NCI-H748 (cell line): ENCODE measurements around the gene KCNQ4.

Experiments used
- DNase-seq: peaks from one replicate; lab custom pipeline; 2025; ENCODE audit not compliant: unreplicated experiment; lab: John Stamatoyannopoulos, UW

Gene KCNQ4

DNA sequence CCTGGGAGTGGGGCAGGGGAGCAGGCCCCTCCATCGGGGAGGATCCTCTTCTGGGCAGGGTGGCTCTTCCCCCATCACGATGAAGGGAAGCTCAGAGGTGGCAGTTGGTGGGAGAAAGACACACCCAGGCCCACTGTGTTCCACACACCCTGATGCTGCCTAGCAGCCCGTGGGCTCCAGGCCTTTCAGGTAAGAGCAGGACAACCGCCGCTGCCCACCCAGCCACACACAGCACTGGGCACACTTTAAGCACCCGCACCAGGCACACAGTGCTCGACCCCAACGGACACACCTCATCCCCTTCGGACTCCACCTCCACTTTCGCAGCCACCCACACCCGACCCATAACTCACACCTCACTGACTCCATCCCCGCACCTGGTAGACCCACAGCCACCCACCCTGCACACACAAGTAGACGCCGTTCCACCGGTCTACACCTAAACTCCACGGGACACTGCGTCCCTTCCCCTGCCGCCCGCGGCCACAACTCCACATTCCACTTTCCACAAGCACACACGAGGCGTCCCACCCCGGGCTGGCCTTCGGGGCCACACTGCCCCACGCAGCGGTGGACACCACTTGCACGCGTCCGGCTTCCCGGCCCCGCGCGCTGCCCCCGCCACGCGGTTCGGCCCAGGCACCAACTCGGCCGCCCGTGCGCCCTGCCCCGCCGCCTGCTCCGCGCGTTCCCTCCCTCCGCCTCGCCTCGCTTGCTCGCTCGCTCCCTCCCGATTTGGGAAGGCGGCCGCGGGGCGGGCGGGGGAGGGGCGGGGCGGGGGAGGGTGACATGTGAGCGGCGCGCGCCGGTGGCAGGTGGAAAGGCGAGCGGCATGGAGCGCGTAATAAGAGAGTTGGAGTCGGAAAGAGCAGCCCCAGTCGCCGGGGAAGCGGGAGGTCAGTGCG is at the start of gene KCNQ4:
TSS of gene KCNQ4 (plus strand) at position 787 of the 905 bp plus-strand sequence. CDS start 307 bp downstream, outside the sequence.
- DNase-seq: peak; percentile 98

DNA sequence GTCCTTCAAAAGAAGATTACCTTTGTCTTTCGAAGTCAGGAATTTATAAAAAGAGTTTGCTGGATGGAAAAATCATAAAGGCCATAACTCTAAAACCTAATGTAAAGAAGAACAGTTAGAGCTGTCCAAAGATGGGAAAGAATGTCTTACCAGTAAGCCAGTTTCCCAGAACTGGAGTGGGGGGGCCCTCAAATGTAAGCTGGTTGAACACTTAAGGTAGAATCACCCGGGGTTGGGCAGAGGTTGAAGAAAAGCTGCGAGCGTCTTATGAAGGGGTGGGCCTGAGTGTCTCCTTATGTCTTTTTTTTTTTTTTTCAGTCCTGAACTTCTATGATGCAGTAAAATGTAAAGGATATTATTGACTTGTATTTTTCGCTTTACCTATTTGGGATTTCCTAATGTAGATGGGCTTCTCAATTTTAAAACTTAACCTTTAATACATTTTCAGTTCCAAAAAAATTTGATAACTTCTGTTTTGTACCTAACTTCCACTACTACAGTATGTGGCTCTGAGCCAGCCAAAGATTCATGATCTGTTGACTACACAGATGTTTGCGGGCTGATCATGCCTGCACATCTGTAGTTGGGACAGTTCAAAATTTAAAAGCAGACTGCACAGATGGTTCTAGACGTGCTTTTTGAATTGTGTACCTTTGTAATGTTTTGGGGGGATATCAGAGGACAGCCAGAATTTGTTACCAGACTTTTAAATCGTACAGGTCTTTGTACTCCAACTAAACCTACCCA is 48.5 kb upstream of the KCNQ4 start:
- no peak for DNase-seq

DNA sequence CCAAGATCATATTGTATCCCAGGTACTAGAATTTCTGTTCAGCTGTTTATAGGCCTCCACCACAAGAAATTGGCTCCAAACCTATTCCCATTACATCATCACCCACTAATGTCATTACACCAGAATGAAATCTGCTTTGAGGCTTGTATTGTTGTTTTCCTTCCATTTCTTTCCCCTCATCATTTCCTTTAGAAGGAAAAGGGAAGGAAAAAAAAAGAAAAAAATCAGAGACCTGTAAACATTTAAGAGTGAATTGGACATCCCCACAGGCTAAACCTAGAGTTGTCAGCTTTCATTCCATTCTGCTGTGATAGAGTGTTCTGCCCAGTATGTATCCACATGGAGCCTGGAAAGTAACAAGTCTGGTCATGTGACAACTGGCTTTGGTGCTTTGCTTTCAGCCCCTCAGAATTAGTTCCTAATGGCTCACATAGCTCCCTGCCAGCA is 47.5 kb upstream of the KCNQ4 start:
- DNase-seq: no peak

DNA sequence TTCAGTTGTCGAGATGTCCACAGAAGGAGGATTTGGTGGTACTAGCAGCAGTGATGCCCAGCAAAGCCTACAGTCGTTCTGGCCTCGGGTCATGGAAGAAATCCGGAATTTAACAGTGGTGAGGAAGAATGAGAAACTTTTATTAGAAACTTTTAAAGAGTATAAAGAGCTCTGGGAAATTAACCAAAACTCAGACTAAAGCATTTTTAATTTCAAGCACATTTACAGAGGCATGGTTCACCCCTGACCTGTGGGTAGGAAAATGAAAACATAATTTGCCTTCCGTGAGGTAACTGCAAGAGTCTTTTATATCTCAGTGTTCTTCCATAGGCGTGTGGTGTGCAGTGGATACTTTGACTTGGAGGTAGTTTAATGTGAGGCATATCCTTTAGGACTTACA is 44.8 kb upstream of the KCNQ4 start:
- DNase-seq: no peak

DNA sequence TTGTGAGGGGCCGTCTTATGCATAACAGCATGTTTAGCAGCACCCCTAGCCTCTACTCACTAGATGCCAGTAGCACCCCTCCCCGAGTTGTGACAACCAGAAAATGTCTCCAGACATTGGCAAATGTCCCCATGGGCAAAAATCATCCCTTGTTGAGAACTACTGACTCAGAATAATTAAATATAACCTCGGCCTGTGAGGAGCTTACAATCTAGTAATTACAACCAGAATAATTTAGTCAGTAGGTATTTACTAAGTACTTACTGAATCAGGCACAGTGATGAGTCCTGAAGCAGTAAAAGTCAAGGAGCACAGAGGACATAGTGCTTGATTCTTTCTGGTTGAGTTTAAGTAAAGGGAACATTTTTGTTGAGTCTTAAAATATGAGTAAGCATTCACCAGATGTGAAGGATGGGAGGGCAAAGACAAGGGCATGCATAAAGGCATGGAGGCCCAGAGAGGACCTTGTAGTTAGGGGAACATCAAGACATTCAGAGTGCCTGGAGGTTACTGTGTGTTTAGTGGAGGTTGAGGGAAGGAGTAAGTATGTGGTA is 44.1 kb upstream of the KCNQ4 start:
- no peak for DNase-seq

DNA sequence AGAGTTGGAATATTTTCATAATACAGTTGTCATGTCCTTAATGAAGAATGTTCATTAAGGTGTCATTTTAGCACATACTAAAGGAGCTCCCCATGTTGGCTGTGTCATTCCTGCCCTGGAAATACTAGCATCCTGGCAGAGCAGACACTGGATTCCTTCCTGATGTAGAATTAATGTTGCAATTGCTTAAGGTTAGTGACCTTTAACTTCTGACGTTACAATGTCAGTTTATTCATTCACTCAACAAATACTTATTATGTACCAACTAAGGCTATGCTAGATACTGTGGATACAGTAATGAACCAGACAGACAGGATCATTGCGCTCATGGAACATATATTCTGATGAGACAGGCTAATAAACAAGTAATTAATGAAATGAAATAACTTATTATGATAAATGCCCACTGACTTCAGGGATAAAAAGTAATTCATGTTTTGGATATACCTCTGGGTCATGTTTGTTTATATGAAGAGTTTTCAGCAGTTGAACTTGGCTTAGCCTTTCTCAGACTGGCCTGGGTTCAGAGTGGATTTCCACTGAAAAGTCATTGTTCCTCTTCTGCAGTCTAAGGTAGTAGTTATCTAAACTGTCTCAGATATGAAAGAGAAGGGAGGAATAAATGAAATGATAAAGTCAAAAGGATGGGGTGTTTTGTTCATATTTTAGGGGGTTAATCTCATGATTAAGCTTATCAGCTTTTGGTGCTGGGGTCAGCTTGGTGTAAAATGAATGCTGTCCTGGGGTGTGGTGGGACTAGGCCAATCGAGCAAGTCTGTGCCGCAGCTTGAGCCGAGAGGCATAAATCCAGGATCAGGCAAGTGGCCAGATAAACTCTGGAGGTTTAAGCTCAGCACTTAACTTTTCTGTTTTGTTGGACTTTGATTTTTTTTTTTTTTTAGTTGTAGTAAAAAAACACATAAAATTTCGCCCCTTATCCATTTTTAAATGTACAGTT is 43.3 kb upstream of the KCNQ4 start:
- DNase-seq: no peak

DNA sequence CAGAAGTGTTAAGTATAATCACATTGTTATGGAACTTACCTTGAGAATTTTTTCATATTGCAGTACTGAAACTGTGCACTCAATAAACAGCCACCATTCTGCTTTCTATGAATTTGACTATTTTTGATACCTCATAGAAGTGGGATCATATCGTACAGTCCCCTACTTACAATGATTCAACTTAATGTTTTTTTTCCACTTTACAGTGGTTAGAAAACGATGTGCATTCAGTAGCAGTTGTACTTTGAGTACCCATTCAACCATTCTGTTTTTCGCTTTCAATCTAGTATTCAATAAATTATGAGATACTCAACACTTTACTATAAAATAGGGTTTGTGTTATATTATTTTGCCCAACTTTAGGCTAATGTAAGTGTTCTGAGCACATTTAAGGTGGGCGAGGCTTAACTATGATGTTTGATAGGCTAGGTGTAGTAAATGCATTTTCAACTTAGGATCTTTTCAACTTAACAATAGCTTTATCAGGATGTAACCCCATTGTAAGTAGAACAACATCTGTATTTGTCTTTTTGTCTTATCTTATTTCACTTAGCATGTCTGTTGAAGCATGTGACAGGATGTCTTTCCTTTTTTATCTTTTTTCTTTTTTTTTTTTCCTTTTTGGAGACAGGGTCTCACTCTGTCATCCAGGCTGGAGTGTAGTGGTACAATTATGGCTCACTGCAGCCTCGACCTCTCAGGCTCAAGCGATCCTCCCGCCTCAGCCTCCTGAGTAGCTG is 42.4 kb upstream of the KCNQ4 start:
- no peak for DNase-seq

DNA sequence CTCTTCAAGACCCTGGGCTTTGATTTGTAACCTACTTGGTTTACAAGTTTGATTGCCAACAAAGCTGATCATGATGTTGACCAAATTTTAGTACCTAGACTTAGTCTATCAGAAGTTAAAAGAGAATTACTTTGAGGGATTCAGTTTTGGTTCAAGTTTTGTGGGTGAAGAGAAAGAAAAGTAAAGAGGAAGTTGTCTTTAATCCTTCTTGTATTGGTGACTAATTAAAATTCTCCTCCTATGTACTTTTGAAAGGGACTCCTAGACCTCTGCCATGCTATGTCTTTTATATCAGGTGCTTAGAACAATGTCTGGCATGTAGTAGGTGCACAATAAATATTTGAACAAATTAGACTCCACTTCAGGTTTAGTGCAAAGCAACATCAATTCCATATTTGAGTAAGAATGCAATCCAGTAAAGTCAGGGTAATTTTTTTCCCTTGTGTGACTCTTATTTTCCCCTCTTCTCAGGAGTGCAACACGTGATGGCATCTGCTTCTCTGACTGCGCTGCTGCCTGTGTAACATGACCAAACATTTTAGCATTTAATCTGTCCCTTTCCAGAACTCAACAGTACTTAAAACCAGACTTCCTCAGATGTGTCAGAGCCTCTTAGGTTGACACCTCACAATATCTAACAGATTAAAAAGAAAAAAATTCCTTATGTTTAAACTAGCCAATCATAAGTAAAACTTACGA is 41.1 kb upstream of the KCNQ4 start:
- DNase-seq: no peak

DNA sequence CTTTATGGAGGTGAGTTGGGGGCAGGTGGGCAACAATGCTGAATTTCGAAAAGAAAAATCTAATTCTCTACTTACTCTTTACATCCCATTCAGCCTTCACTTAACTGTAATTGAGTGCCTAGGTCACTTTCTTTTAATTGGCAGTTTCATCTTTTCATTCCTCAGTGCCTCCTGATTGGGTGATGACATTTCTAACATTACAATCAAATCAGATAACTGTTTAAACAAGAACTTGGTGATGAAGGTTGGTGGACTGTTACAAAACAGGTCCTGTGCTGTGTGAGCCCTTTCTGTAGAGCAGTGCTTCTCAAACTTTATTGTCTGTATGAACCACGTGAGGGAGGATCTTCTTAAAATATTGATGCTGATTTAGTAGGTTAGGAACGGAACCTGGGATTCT is 40.1 kb upstream of the KCNQ4 start:
- DNase-seq: no peak

DNA sequence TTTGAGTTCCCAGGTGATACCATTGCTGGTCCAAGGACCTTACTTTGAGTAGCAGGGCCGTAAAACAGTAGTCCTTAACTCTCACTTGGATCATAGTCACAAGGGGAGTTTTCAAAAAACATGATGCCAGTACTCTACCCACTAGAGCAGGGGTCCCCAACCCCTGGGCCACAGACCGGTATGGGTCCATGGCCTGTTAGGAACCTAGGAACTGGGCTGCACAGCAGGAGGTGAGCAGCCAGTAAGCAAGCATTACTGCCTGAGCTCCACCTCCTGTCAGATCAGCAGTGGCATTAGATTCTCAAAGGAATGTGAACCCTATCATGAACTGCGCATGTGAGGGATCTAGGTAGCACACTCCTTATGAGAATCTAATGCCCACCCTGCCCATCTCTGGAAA is 39.7 kb upstream of the KCNQ4 start:
- no peak for DNase-seq

DNA sequence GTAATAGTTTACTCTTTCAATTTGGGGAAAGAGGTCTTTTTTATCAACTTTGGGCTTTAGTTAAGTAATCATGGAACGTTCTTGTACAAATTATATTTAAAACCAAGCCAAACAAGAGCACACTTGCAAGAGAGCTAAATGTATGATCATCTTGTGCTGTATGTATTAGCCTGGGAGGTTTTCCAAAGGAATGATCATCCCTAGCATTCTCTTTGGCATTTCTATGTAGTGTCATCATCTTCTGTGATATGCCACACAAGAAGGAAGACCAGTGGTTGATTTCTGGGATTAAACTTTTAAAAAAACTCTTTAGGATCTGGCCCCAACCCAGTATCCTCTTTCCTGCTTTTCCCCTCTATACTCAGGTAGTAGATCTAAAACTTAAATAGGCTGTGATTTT is 38.4 kb upstream of the KCNQ4 start:
- no peak for DNase-seq

DNA sequence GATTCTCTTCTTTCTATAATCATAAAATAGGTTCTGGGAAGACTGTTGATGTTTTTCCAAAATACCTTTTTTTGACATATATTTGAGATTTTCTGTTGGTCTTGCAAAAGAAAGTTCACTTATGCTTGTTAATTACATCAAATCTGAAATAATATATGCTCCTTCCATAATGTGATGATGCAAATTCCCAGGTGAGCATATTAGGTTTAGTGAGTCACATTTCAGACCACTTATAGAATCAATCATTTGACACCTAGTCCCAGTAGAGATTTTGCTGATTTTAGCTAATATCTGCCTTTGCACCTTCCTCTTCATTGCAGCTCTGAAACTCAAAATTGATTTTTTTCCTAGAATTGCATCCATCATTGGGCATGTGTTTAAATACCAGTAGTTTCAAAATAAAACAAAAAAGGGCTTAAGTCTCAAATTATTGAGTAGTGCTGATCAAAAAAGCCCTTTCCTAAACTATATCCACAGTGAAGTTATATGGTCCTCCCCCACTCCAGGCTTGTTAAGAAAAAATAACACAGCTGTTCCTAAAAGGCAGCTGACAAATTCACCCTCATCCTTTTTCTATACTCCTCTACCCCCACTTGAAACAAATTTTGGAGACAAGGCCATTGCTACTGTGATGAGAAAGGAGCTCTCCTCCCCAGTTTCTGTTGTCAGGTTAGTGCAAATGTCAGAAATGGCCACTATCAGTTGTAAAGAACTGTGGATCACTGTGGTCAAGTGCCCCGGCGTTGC is 37.1 kb upstream of the KCNQ4 start:
- no peak for DNase-seq

DNA sequence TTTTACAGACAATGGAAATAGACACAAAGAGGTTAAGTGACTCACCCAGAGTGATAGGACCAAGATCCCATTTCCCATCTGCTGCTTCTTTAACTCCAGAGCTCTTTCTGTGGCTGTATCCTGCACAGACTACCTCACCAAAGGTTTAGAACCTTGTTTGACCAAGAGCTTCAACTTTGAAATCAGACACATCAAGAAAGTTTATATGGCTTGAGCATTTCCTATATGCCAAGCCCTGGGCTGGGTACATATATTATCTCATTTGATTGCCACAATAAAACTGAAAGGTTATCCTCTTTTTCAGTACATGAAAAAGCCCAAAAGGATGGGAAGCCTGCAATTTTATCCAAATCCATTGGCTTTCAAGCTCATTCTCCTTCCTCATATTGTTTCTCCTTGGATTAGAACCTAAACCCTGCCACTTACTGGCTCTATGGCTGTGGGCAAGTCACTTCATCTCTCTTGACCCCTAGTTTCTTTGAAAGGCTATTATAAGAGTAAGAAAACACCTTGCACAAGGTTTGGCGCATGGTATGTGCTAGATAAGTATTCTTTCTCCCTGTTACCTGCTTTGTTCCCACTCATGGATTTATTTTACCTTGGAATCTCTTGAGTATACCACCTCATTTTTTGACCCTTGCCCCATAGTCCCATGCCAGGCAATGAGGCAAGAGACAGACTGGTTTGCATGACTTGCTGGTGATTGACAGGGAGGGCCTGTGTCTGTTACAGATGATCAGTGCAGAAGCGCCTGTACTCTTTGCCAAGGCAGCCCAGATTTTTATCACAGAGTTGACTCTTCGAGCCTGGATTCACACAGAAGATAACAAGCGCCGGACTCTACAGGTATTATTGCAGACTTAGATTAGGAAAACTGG is 34.5 kb upstream of the KCNQ4 start:
- DNase-seq: no peak

DNA sequence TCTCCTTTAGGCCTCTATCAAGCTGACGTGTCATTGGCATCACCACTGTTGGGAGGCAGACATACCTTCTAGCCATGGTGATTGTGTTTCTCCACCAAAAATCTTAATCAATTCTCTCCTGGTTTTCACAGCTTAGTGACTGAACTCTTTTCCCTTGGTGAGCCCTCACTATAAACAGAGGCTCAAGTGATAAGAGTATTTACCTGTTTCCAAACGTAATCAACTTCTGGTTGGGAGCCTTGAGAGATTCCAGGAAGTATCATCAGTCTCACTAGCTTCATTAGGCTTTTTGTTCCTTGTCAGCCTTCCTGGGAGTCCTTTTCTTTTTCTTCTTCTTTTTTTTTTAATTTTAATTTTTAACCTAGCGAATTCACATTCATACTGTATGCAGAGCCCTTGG is 33.8 kb upstream of the KCNQ4 start:
- no peak for DNase-seq

DNA sequence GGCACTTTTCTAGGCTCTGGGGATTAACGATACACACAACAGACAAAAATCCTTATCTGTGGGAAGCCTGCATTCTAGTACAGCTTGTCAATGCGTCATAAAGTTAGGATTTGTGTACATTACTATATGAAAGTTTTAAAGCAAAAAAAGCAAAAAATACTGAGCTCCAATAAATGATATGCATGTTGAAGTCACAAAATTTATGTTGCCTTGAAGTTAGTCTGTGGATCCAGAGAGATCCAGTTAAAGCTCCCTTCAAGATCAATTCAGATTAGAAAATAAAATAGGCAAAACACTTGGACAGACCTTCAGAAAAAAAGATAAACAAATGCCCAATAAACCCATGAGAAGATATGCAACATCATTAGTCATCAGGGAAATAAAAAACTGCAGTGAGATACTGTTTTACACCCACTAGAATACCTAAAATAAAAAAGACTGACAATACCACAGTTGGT is 33.1 kb upstream of the KCNQ4 start:
- no peak for DNase-seq

DNA sequence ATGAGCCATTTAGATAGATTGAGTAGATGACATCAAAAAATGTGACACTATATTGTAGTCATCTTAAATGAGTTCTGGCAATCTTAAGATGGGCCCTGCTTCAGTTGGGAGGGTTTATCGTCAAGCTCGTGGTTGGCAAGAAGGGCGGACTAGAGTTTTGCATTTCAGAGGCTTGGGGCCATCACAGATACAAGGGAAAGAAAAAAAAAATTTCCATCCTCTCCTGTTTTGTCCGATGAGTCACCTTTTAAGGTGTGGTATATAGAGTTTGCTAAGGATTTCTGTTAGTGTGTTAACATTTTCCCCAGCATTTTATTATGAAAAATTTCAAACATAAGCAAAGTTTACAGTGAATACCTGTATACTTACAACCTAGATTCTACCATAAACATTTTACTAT is 31.8 kb upstream of the KCNQ4 start:
- DNase-seq: no peak

DNA sequence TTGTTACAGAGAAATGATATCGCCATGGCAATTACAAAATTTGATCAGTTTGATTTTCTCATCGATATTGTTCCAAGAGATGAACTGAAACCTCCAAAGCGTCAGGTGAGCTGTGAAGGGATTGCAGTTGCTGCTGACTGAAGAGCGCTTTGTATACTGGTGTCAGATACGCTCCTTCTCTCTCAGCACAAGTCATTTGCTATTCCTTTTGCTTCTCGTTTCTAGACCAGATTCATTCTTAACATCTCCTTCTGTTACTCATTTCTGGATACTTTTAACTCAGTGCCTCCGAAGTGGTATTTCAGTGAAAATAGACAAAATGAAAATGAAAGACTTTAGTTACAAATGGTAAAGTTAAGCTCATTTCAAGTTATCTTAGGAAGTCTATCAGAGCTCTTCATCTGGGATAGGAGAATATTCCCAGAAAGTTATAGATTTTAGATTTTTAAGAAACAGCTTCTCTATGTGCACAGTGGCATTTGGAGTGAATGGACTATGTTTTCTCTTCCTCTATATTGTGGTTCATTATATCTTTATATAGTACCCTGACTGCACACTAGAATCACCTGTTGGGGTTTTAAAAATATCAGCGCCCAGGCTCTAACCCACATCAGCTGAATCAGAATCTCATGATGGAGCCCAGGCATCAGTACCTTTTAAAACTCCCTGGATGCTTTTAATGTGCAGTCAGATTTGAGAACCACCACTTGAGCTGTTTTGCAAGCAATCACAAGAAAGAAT is 30.3 kb upstream of the KCNQ4 start:
- DNase-seq: no peak
